ENCODE data around the gene OR10R2. TPM values are rescaled to one million over a fixed set of nuclear protein-coding genes. Genes with fewer than 3 reads are reported as not detected.

OR10R2 gene
- polyA plus RNA-seq, 1 donor from 2014 or later, result not detected

DNA sequence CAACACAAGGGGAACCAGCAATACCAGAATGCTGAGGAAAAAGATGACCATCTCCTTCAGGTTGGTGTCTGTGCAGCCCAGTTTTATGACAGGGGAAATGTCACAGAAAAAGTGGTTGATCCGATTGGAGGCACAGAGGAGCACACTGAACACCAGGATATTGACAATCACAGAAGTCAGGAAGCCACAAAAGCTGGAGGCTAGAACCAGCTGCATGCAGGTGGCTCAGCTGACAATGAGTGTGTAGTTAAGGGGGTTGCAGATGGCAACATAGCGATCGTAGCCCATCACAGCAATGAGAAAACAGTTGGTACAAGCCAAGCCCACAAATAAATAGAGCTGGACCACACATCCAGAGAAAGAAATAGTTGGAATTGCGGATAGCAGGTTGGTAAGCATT is 26.6 kb upstream of the OR10R2 start:
- H3K9me3 ChIP-seq (ENCODE audit: low read length), result no peaks in the 10 kb centered on the region
- no peaks in the 10 kb centered on the region for H3K27me3 ChIP-seq (ENCODE audit: insufficient read depth, low read depth, low read length)
- no peaks in the 10 kb centered on the region for H3K36me3 ChIP-seq (ENCODE audit: insufficient read depth, low read length)
- H3K4me2 ChIP-seq (ENCODE audit: low read length), result no peak overlapping the region
- TF ChIP-seq RAD21 (conservative IDR thresholded peaks at IDR 0.05) (no peak), MXI1 (conservative IDR thresholded peaks at IDR 0.05; ENCODE audit: poor library complexity, severe bottlenecking) (no peak), REST (IDR thresholded peaks at IDR 0.05; ENCODE audit: borderline replicate concordance) (no peak), TAF1 (IDR thresholded peaks at IDR 0.05; ENCODE audit: low read depth) (no peak), EZH2 (IDR thresholded peaks at IDR 0.05; ENCODE audit: borderline replicate concordance, insufficient read depth, low read length, poor library complexity, severe bottlenecking) (no peak), SMC3 (conservative IDR thresholded peaks at IDR 0.05; ENCODE audit: poor library complexity) (no peak)
- TF ChIP-seq, protein P1, sequence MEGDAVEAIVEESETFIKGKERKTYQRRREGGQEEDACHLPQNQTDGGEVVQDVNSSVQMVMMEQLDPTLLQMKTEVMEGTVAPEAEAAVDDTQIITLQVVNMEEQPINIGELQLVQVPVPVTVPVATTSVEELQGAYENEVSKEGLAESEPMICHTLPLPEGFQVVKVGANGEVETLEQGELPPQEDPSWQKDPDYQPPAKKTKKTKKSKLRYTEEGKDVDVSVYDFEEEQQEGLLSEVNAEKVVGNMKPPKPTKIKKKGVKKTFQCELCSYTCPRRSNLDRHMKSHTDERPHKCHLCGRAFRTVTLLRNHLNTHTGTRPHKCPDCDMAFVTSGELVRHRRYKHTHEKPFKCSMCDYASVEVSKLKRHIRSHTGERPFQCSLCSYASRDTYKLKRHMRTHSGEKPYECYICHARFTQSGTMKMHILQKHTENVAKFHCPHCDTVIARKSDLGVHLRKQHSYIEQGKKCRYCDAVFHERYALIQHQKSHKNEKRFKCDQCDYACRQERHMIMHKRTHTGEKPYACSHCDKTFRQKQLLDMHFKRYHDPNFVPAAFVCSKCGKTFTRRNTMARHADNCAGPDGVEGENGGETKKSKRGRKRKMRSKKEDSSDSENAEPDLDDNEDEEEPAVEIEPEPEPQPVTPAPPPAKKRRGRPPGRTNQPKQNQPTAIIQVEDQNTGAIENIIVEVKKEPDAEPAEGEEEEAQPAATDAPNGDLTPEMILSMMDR (IDR thresholded peaks at IDR 0.05; ENCODE audit: poor library complexity, severe bottlenecking), result no peak
- H3K79me2 ChIP-seq (replicated peaks; ENCODE audit: insufficient read depth, low read length), result no peaks in the 10 kb centered on the region
- H4K20me1 ChIP-seq (ENCODE audit: insufficient read depth), result no peaks in the 10 kb centered on the region
- no peaks in the 10 kb centered on the region for H3K9me2 ChIP-seq (ENCODE audit: insufficient read depth, low read length)
- no peak overlapping the region for H3K4me3 ChIP-seq (ENCODE audit: low read length)
- no peaks in the 10 kb centered on the region for H3F3A ChIP-seq (ENCODE audit: insufficient read depth, low read length, poor library complexity, severe bottlenecking)
- no peak overlapping the region for H2AFZ ChIP-seq (ENCODE audit: low read depth, low read length)
- no peak overlapping the region for H3K27ac ChIP-seq (ENCODE audit: low read length)
- no peak overlapping the region for H3K9ac ChIP-seq (ENCODE audit: low read length)

DNA sequence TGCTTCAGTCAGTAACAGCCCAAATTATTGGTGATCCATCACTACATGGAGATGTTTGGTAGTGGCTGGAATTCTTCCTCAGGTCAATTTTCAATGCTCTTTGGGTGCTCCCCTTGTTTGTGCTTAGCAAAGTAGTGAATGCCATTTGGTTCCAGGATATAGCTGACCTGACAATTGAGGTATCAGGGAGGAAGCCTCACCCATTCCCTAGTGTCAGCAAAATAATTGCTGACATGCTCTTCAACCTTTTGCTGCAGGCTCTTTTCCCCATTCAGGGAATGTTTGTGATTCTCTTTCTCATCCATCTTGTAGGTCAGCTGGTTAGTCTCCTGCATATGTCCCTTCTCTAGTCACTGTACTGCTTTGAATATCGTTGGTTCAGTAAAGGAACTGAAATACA is 17.5 kb upstream of the OR10R2 start:
- Histone ChIP-seq H2AFZ (ENCODE audit: low read depth, low read length) (no peak overlapping the region), H4K20me1 (ENCODE audit: insufficient read depth) (no peaks in the 10 kb centered on the region), H3K9me3 (ENCODE audit: low read length) (peaks cover 3% of the 10 kb centered on the region), H3K4me2 (ENCODE audit: low read length) (no peak overlapping the region), H3K9ac (ENCODE audit: low read length) (no peak overlapping the region), H3K4me3 (ENCODE audit: low read length) (no peak overlapping the region), H3K79me2 (replicated peaks; ENCODE audit: insufficient read depth, low read length) (no peaks in the 10 kb centered on the region), H3K27ac (ENCODE audit: low read length) (no peak overlapping the region), H3K36me3 (ENCODE audit: insufficient read depth, low read length) (no peaks in the 10 kb centered on the region), H3F3A (ENCODE audit: insufficient read depth, low read length, poor library complexity, severe bottlenecking) (no peaks in the 10 kb centered on the region), H3K9me2 (ENCODE audit: insufficient read depth, low read length) (no peaks in the 10 kb centered on the region), H3K27me3 (ENCODE audit: insufficient read depth, low read depth, low read length) (no peaks in the 10 kb centered on the region)
- TF ChIP-seq SMC3 (conservative IDR thresholded peaks at IDR 0.05; ENCODE audit: poor library complexity) (no peak), TAF1 (IDR thresholded peaks at IDR 0.05; ENCODE audit: low read depth) (no peak), REST (IDR thresholded peaks at IDR 0.05; ENCODE audit: borderline replicate concordance) (no peak), RAD21 (conservative IDR thresholded peaks at IDR 0.05) (no peak), EZH2 (IDR thresholded peaks at IDR 0.05; ENCODE audit: borderline replicate concordance, insufficient read depth, low read length, poor library complexity, severe bottlenecking) (no peak), MXI1 (conservative IDR thresholded peaks at IDR 0.05; ENCODE audit: poor library complexity, severe bottlenecking) (no peak), POLR2AphosphoS5 (IDR thresholded peaks at IDR 0.05) (no peak), EP300 (conservative IDR thresholded peaks at IDR 0.05; ENCODE audit: poor library complexity, severe bottlenecking) (no peak)
- TF ChIP-seq, protein P1 (IDR thresholded peaks at IDR 0.05; ENCODE audit: poor library complexity, severe bottlenecking), result no peak

Data from neural cell (in vitro differentiated cells).